Activated effector memory CD4-positive, alpha-beta T cell treated with anti-CD3 and anti-CD28 coated beads, Interleukin-2, amount 50 U/mL, for 16 hours (primary cell): ENCODE measurements around the gene ABCC9.

Experiments used
- DNase-seq: peaks from one replicate; pipeline ENCODE4 v3.0.0-alpha.2; 2020

The ABCC9 gene

GRCh38 chr12:21940549-21941505, at the start of gene ABCC9:
Gene ABCC9 (minus strand): TSS chr12:21941426. CDS start chr12:21936674, 4,752 bp downstream.
- no peak for DNase-seq

- no peak for DNase-seq
Observed at GRCh38 chr12:21989819-21990412, 48.7 kb upstream of the ABCC9 start.

- no peak for DNase-seq
Observed at GRCh38 chr12:21988619-21989018, 47.4 kb upstream of the ABCC9 start.

- no peak for DNase-seq
Observed at GRCh38 chr12:21987755-21988154, 46.5 kb upstream of the ABCC9 start.

GRCh38 chr12:21985155-21985554, 43.9 kb upstream of the ABCC9 start:
- DNase-seq = no peak

GRCh38 chr12:21984375-21984774, 43.1 kb upstream of the ABCC9 start:
- no peak for DNase-seq

- DNase-seq = no peak
Observed at GRCh38 chr12:21983095-21983494, 41.9 kb upstream of the ABCC9 start.

- DNase-seq = no peak
Observed at GRCh38 chr12:21980544-21980943, 39.3 kb upstream of the ABCC9 start.

GRCh38 chr12:21975293-21975692, 34.1 kb upstream of the ABCC9 start:
- no peak for DNase-seq

- no peak for DNase-seq
Observed at GRCh38 chr12:21973221-21973620, 32.0 kb upstream of the ABCC9 start.

GRCh38 chr12:21972055-21972454, 30.8 kb upstream of the ABCC9 start:
- DNase-seq = no peak

- no peak for DNase-seq
Observed at GRCh38 chr12:21971344-21971743, 30.1 kb upstream of the ABCC9 start.

GRCh38 chr12:21962821-21963220, 21.6 kb upstream of the ABCC9 start:
- DNase-seq = no peak

GRCh38 chr12:21962236-21962635, 21.0 kb upstream of the ABCC9 start:
- no peak for DNase-seq

GRCh38 chr12:21950649-21951048, 9.4 kb upstream of the ABCC9 start:
- no peak for DNase-seq

GRCh38 chr12:21949036-21949435, 7.8 kb upstream of the ABCC9 start:
- DNase-seq = no peak

GRCh38 chr12:21946983-21947382, 5.8 kb upstream of the ABCC9 start:
- no peak for DNase-seq

- DNase-seq = no peak
Observed at GRCh38 chr12:21945002-21945401, 3.8 kb upstream of the ABCC9 start.

GRCh38 chr12:21942377-21942703, 1.1 kb upstream of the ABCC9 start:
- DNase-seq = no peak

- no peak for DNase-seq
Observed at GRCh38 chr12:21941506-21942376, 515 bp upstream of the ABCC9 start.

GRCh38 chr12:21939435-21939834, 1.8 kb downstream of the ABCC9 start:
- no peak for DNase-seq

- no peak for DNase-seq
Observed at GRCh38 chr12:21938879-21939278, 2.3 kb downstream of the ABCC9 start.

GRCh38 chr12:21934173-21934572, 7.1 kb downstream of the ABCC9 start:
- DNase-seq = no peak

- no peak for DNase-seq
Observed at GRCh38 chr12:21933656-21934055, 7.6 kb downstream of the ABCC9 start.
